Activated B cell treated with CpG ODN at 0.5 μM for 24 hours (primary cell): ENCODE measurements around the gene TMBIM6. TPM values are rescaled to one million over a fixed set of nuclear protein-coding genes. Genes with fewer than 3 reads are reported as not detected.

ENCODE experiments used
- ATAC-seq: fragments of 200-7000 bp; cut with Tn5 transposase; one replicate; pipeline ENCODE4 v1.10.0; 2021; ENCODE audit warnings: low read depth, mild to moderate bottlenecking, moderate library complexity
- CTCF ChIA-PET: fragments of 350-600 bp; sonication (Branson Sonifier 250); formaldehyde crosslinking; loops from one replicate; lab custom pipeline; 2021; ENCODE audit warnings: antibody characterized with exemption; lab: Charles Lee
- POLR2A ChIA-PET: fragments of 350-600 bp; sonication (Branson Sonifier 250); formaldehyde crosslinking; loops from one replicate; lab custom pipeline; 2021; ENCODE audit warnings: antibody characterized with exemption; lab: Charles Lee
- DNase-seq: peaks from one replicate; pipeline ENCODE4 v3.0.0; 2022
- H3K27ac Mint-ChIP-seq: one replicate; pipeline ENCODE4 v1.8.0; 2020; ENCODE audit warnings: mixed read lengths
- H3K27me3 Mint-ChIP-seq: one replicate; pipeline ENCODE4 v1.8.0; 2021; ENCODE audit warnings: mixed read lengths
- H3K36me3 Mint-ChIP-seq: one replicate; pipeline ENCODE4 v1.8.0; 2021; ENCODE audit warnings: low read depth, mixed read lengths
- H3K4me1 Mint-ChIP-seq: one replicate; pipeline ENCODE4 v1.8.0; 2021; ENCODE audit warnings: mixed read lengths
- H3K4me3 Mint-ChIP-seq: one replicate; pipeline ENCODE4 v1.8.0; 2020; ENCODE audit warnings: mild to moderate bottlenecking, mixed read lengths
- H3K9me3 Mint-ChIP-seq: one replicate; pipeline ENCODE4 v1.8.0; 2020; ENCODE audit warnings: mixed read lengths
- intact Hi-C: fragments of 100-400 bp; cut with micrococcal nuclease; formaldehyde crosslinking; loops from one replicate; pipeline ENCODE4 v1.15.1; 2024
- total RNA-seq: library from RNA; stranded (reverse); gene quantifications from 2 replicates; pipeline ENCODE4 v1.2.3, GENCODE V29; 2022
- TF ChIP-seq, protein P1 (sequence below): fragments of 200-600 bp; IDR thresholded peaks from one replicate; pipeline ENCODE4 v1.8.0; 2022; ENCODE audit warnings: antibody characterized with exemption, mild to moderate bottlenecking

TMBIM6 gene
- total RNA-seq, 1 donor from 2014 or later = 366 TPM

DNA sequence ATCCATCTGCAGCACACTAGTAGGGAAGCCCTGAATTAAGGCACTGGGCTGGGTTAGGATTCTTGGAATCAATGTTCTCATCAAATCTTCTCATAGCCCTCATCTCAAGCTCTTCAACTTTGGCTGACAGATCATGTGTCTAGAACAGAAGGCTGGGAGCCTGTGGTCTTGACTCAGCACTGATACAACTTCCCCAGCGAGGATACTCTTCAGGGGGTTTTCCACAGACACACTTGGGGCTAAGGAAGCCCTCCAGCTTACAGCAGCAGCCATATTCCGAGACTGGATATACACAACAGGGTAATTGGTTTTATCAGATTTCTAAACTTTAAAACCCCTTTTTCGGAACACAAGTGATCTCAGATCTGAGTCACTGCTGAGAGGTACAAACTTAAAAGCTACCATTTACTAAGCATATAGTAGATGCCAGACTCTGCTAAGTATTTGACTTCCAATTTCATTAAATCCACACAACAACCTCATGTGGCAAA is 37.7 kb upstream of the TMBIM6 start:
- ChIA-PET CTCF (interaction anchor here (0.6 to 17.1 kb wide), 11 partner anchors 13 to 189 kb away, joined by 3 to 284 read pairs (median 4); partner anchors contain the start of gene TMBIM6), POLR2A (interaction anchor here (0.8 to 7.1 kb wide), 13 partner anchors 8 to 573 kb away, joined by 3 to 265 read pairs (median 8); partner anchors contain the start of genes BCDIN3D, PRPF40B, TMBIM6 and TUBA1B)
- peak overlapping the region; percentile 68 for H3K4me3 Mint-ChIP-seq
- peak; percentile 2 for ATAC-seq
- H3K27me3 Mint-ChIP-seq = no peaks in the 10 kb centered on the region
- TF ChIP-seq, protein P1, sequence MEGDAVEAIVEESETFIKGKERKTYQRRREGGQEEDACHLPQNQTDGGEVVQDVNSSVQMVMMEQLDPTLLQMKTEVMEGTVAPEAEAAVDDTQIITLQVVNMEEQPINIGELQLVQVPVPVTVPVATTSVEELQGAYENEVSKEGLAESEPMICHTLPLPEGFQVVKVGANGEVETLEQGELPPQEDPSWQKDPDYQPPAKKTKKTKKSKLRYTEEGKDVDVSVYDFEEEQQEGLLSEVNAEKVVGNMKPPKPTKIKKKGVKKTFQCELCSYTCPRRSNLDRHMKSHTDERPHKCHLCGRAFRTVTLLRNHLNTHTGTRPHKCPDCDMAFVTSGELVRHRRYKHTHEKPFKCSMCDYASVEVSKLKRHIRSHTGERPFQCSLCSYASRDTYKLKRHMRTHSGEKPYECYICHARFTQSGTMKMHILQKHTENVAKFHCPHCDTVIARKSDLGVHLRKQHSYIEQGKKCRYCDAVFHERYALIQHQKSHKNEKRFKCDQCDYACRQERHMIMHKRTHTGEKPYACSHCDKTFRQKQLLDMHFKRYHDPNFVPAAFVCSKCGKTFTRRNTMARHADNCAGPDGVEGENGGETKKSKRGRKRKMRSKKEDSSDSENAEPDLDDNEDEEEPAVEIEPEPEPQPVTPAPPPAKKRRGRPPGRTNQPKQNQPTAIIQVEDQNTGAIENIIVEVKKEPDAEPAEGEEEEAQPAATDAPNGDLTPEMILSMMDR = no peak
- DNase-seq = no peak
- H3K27ac Mint-ChIP-seq = peak overlapping the region; percentile 81
- H3K36me3 Mint-ChIP-seq = peaks cover 14% of the 10 kb centered on the region
- no peaks in the 10 kb centered on the region for H3K9me3 Mint-ChIP-seq
- H3K4me1 Mint-ChIP-seq = peaks cover 78% of the 10 kb centered on the region
- intact Hi-C loops = no loop called here

DNA sequence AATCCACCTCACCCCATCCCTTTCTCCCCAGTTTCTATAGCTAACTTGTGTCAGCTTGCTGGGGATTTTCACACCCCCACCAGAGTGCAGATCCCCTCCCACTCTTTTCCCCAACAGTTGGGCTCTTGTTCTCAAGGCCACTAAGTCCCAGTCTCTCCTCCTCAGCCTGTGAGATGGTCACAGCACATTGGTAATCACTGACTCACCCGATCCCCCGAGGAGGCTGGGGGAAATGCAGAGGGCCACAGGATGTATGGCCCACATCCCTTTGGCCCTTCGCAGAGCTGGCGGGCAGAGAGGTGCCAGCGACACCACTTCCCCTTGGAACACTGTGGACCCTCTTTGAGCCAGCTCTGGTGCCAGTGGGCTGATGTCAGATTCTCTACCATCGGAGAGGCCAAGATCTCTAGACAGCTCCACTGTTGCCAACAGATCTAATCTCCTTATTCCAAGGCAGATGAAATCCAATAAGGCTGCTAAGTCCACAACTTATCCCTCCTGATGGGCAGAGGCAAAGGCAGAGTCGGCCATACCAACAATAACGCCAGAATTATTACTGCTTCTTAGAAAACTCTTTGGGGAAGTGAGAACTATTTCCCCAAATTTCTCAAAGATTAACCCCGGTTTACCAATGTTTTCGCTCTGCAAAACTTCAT is 35.8 kb upstream of the TMBIM6 start:
- POLR2A ChIA-PET = interaction anchor here (0.6 to 7.1 kb wide), 12 partner anchors 11 to 347 kb away, joined by 3 to 265 read pairs (median 6); partner anchors contain the start of genes BCDIN3D and TMBIM6
- CTCF ChIA-PET = interaction anchor here (1.0 to 17.1 kb wide), 7 partner anchors 17 to 63 kb away, joined by 3 to 284 read pairs (median 3); no protein-coding TSS in a partner anchor
- peak overlapping the region; percentile 97 for H3K4me3 Mint-ChIP-seq
- DNase-seq = peak; percentile 41
- H3K36me3 Mint-ChIP-seq = peaks cover 10% of the 10 kb centered on the region
- H3K9me3 Mint-ChIP-seq = no peaks in the 10 kb centered on the region
- no peak for ATAC-seq
- TF ChIP-seq, protein P1 = no peak
- H3K27me3 Mint-ChIP-seq = no peaks in the 10 kb centered on the region
- H3K27ac Mint-ChIP-seq = peak overlapping the region; percentile 91
- H3K4me1 Mint-ChIP-seq = peaks cover 59% of the 10 kb centered on the region
- intact Hi-C loops = loop anchor here (1.0 to 5.0 kb wide), 2 partner anchors 16 to 153 kb away; no protein-coding TSS in a partner anchor

DNA sequence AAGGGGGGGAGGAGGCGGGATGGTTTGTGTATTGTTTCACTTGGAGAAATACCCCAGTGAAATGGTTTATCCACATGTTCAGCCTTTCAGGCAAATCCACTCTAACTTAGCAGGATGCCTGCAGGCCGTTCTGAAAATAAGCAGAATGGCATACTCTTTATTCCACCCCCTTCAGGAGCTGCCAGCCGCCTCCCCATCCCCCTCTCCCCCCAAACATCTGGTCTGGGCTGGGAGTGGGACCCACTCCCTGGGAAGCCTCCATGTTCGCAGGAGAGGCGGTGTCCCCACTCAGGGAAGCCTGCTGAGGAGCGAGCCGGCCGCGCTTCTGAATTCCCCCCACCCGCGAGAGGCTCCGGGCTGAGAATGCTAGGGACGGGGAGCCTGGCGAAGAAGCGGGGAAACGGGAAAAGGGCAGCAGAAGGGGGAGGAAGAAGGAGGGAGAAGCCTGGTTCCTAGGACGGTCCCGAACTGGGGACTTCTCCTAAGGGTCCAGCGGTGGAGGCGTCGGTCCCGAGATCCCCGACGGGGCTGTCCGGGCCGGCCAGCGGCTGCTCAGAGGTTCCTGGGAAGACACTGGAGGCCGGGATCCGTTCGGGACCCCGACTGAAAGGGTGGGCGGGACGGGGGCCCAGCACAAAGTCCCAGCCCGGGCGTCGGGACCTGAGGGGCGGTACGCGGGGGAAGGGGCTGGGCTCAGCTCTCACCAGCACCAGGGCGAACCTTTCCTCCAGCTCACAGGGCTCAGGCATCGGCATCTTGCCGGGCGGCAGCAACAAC is 34.8 kb upstream of the TMBIM6 start:
- POLR2A ChIA-PET = interaction anchor here (0.6 to 7.1 kb wide), 12 partner anchors 9 to 1511 kb away, joined by 3 to 265 read pairs (median 10); partner anchors contain the start of genes POU6F1, PRPF40B and TMBIM6
- peak; percentile 13 for ATAC-seq
- CTCF ChIA-PET = interaction anchor here (0.8 to 17.1 kb wide), 7 partner anchors 9 to 64 kb away, joined by 3 to 284 read pairs (median 6); no protein-coding TSS in a partner anchor
- peak overlapping the region; percentile 91 for H3K27ac Mint-ChIP-seq
- peak overlapping the region; percentile 97 for H3K4me3 Mint-ChIP-seq
- peak; percentile 41 for DNase-seq
- peaks cover 53% of the 10 kb centered on the region for H3K4me1 Mint-ChIP-seq
- peaks cover 3% of the 10 kb centered on the region for H3K27me3 Mint-ChIP-seq
- peaks cover 10% of the 10 kb centered on the region for H3K36me3 Mint-ChIP-seq
- no peaks in the 10 kb centered on the region for H3K9me3 Mint-ChIP-seq
- intact Hi-C loops = loop anchor here (1.0 to 5.0 kb wide), 10 partner anchors 7 to 154 kb away; partner anchors contain the start of genes MCRS1, NCKAP5L, PRPF40B and TMBIM6
- TF ChIP-seq, protein P1 = no peak

GRCh38 chr12:49707128-49707811 is 34.1 kb upstream of the TMBIM6 start, which contains the start of gene FMNL3:
Gene FMNL3, minus strand, starts transcription at chr12:49707405. Its CDS starts 225 bp downstream, at chr12:49707180.
- peaks cover 5% of the 10 kb centered on the region for H3K27me3 Mint-ChIP-seq
- CTCF ChIA-PET = interaction anchor here (0.8 to 17.1 kb wide), 9 partner anchors 8 to 71 kb away, joined by 3 to 284 read pairs (median 5); no protein-coding TSS in a partner anchor
- H3K9me3 Mint-ChIP-seq = no peaks in the 10 kb centered on the region
- peaks cover 45% of the 10 kb centered on the region for H3K4me1 Mint-ChIP-seq
- intact Hi-C loops = loop anchor here (1.0 to 5.0 kb wide), 10 partner anchors 8 to 155 kb away; partner anchors contain the start of genes MCRS1, NCKAP5L, PRPF40B and TMBIM6
- peak within 1 kb of the TSS; percentile 91 for H3K27ac Mint-ChIP-seq
- ATAC-seq (peak; percentile 90), DNase-seq (peak; percentile 99)
- H3K36me3 Mint-ChIP-seq = peaks cover 10% of the 10 kb centered on the region
- peak within 1 kb of the TSS; percentile 97 for H3K4me3 Mint-ChIP-seq
- POLR2A ChIA-PET = interaction anchor here (1.5 to 7.1 kb wide), 9 partner anchors 9 to 84 kb away, joined by 8 to 265 read pairs (median 13); partner anchors contain the start of genes PRPF40B and TMBIM6
- TF ChIP-seq, protein P1 = no peak
